MCF 10A (cell line): Measurements from ENCODE around the gene HOXA4. TPM values are rescaled to one million over a fixed set of nuclear protein-coding genes. Genes with fewer than 3 reads are reported as not detected.

ENCODE experiments used
- BruUV-seq: library from RNA; stranded (reverse); fragments of 400-500 nt; replicated peaks from 2 replicates; lab custom pipeline; 2021; lab: Mats Ljungman, UMichigan
- CTCF ChIA-PET: fragments of 300-600 bp; sonication (Branson Sonifier 250); formaldehyde crosslinking; extraction: SDS; loops from one replicate; lab custom pipeline; 2021; ENCODE audit warnings: antibody characterized with exemption, inconsistent platforms; lab: Yijun Ruan, JAX
- POLR2A ChIA-PET: fragments of 300-600, 350-650 bp; sonication (Branson Sonifier 250); formaldehyde crosslinking; extraction: SDS; loops from one replicate; lab custom pipeline; 2020; ENCODE audit warnings: antibody characterized with exemption, inconsistent platforms; lab: Yijun Ruan, JAX
- DNase-seq: peaks from one replicate; pipeline ENCODE4 v3.0.0-alpha.2; 2018; ENCODE audit not compliant: unreplicated experiment
- H3K27ac Mint-ChIP-seq: one replicate; pipeline ENCODE4 v1.8.0; 2022; ENCODE audit warnings: mild to moderate bottlenecking, low read depth, mixed read lengths; ENCODE audit not compliant: unreplicated experiment
- H3K27me3 Mint-ChIP-seq: one replicate; pipeline ENCODE4 v1.8.0; 2022; ENCODE audit warnings: mixed read lengths; ENCODE audit not compliant: insufficient read depth, unreplicated experiment
- H3K36me3 Mint-ChIP-seq: one replicate; pipeline ENCODE4 v1.8.0; 2022; ENCODE audit warnings: mild to moderate bottlenecking, moderate library complexity, mixed read lengths; ENCODE audit not compliant: insufficient read depth, unreplicated experiment
- H3K4me1 Mint-ChIP-seq: one replicate; pipeline ENCODE4 v1.8.0; 2022; ENCODE audit warnings: mixed read lengths; ENCODE audit not compliant: insufficient read depth, unreplicated experiment
- H3K4me3 Mint-ChIP-seq: one replicate; pipeline ENCODE4 v1.8.0; 2022; ENCODE audit warnings: mild to moderate bottlenecking, moderate library complexity, mixed read lengths; ENCODE audit not compliant: unreplicated experiment
- H3K9me3 Mint-ChIP-seq: one replicate; pipeline ENCODE4 v1.8.0; 2022; ENCODE audit warnings: mixed read lengths; ENCODE audit not compliant: unreplicated experiment
- intact Hi-C: fragments of 100-400 bp; cut with micrococcal nuclease; formaldehyde crosslinking; loops from 2 replicates; pipeline ENCODE4 v1.14.1; 2022
- total RNA-seq: library from RNA; stranded (reverse); gene quantifications from 2 replicates; pipeline ENCODE4 v1.2.3, GENCODE V29; 2022
- TF ChIP-seq, protein P1 (sequence below): fragments of 200-600 bp; IDR thresholded peaks from one replicate; pipeline ENCODE4 v1.8.0; 2022; ENCODE audit warnings: antibody characterized with exemption, mild to moderate bottlenecking; ENCODE audit not compliant: unreplicated experiment

HOXA4 gene
- total RNA-seq, 1 experiment from 2014 or later: 2.6 TPM

DNA sequence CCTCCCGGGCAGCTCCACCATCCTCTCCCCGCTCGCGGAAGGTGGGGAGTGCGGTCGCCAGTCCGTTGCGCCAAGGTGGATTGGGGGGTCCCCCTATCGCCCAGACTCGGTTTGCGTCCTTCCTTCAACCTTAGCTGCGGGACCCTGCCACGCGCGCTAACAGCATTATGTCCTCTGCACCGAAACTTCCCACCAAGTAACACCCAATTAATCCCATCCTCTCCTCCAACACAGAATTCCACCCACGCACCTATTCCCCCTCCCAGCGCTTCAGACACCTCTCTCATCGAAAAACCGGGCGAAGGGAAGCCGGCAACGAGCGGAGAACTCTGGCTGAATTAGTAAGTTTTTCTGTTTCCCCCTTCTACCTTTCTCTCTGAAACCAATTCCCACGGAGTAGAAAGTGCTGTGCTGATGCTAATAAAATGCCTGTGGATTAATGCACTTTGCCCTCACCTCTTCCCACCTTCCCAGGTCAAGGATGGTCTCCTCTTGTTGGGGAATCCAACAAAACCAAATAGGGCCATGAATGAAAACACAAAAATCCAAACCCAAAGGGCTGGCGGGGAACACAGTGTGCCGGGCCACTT, 20.9 kb upstream of the HOXA4 start:
- ChIA-PET POLR2A (interaction anchor here (1.0 to 5.2 kb wide), 7 partner anchors 11 to 1207 kb away, joined by 3 to 65 read pairs (median 5); partner anchors contain the start of gene HOXA9), CTCF (interaction anchor here (0.6 to 5.8 kb wide), 11 partner anchors 8 to 795 kb away, joined by 3 to 57 read pairs (median 6); no protein-coding TSS in a partner anchor)
- Mint-ChIP-seq H3K27me3 (no peaks in the 10 kb centered on the region), H3K9me3 (no peaks in the 10 kb centered on the region), H3K4me3 (no peak overlapping the region), H3K36me3 (no peaks in the 10 kb centered on the region), H3K27ac (no peak overlapping the region), H3K4me1 (peaks cover 16% of the 10 kb centered on the region)
- TF ChIP-seq, protein P1, sequence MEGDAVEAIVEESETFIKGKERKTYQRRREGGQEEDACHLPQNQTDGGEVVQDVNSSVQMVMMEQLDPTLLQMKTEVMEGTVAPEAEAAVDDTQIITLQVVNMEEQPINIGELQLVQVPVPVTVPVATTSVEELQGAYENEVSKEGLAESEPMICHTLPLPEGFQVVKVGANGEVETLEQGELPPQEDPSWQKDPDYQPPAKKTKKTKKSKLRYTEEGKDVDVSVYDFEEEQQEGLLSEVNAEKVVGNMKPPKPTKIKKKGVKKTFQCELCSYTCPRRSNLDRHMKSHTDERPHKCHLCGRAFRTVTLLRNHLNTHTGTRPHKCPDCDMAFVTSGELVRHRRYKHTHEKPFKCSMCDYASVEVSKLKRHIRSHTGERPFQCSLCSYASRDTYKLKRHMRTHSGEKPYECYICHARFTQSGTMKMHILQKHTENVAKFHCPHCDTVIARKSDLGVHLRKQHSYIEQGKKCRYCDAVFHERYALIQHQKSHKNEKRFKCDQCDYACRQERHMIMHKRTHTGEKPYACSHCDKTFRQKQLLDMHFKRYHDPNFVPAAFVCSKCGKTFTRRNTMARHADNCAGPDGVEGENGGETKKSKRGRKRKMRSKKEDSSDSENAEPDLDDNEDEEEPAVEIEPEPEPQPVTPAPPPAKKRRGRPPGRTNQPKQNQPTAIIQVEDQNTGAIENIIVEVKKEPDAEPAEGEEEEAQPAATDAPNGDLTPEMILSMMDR: no peak
- DNase-seq: no peak
- intact Hi-C loops: no loop called here
- no TSS peak for BruUV-seq

DNA sequence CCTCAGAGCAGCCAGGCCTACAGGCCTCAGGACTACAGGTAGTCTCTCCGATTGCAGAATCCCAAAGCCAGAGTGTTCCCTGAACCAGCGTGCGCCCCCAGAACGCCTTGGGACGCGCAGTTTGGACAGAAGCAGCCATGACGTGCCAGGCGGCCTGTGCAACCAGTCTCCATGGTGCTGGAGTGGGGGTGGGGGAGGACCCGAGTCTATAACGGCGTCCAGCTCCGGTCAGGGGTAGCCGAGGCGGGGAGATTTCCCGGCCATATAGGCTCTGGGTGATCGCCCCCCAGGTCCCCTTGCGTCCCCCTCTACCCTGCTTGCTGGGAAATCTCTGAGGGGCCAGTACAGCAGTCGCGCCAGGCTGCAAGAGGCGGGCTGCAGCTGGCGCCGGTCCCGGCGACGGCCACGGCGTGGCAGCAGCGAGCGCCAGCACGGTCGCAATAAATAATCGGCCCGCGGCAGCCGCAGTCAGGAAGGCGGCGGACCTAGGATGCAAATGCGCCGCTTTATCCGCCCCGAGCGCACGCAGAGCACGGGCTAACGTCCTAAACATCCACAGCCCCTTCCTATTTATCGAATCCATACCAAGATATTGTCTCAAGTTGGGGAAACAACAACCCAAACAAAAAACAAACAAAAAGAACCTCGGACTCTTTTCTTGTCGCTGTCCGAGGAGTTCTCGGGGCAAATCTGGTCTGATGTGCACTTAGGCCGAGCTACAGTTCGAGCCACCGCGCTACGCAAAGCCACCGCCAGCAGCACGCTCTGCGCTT, 20.2 kb upstream of the HOXA4 start:
- ChIA-PET CTCF (interaction anchor here (0.6 to 5.8 kb wide), 20 partner anchors 8 to 1258 kb away, joined by 3 to 57 read pairs (median 6); no protein-coding TSS in a partner anchor), POLR2A (interaction anchor here (0.6 to 5.2 kb wide), 18 partner anchors 10 to 1206 kb away, joined by 3 to 65 read pairs (median 4); partner anchors contain the start of genes CBX3, HNRNPA2B1, HOXA4 and HOXA9)
- no peaks in the 10 kb centered on the region for H3K9me3 Mint-ChIP-seq
- peak; percentile 72 for DNase-seq
- no peaks in the 10 kb centered on the region for H3K27me3 Mint-ChIP-seq
- H3K4me3 Mint-ChIP-seq: peak overlapping the region; percentile 79
- no TSS peak for BruUV-seq
- peaks cover 15% of the 10 kb centered on the region for H3K4me1 Mint-ChIP-seq
- no peaks in the 10 kb centered on the region for H3K36me3 Mint-ChIP-seq
- TF ChIP-seq, protein P1: peak; percentile 89
- no peak overlapping the region for H3K27ac Mint-ChIP-seq
- intact Hi-C loops: loop anchor here (1.0 kb wide), 1 partner anchor 11 kb away; no protein-coding TSS in a partner anchor

DNA sequence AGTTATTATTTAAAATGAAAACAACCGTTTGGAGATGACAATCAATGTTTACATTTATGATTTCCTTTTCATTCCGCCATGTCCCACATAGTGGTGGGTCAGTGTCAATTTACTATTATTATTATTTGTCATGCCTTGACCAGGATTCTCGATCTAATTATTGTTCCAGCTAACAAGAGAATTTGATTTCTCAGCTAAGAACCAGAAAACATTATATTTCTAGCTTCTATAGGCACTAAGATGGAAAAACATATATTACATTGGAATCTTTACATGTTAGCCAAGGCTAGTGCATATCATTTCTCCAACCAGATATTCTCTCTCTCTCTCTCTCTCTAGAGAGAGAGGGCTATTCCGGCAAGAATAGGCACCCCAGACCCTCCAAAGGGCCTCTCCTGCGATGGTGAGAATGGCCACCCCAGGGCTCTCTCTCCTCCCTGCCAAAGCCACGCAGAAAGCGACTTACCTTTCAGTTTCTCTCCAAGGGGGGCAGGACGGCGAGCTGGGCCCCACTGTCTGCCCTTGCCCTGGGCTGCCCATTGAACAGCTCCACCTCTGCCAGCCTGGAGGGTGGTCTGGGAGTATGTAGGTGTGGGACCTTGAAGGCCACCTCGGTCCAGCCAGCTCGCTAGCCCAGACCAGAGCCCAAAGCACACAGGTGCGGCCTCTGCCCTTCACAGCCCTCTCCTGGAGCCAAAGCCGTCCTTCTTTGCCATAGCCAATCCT, 19.4 kb upstream of the HOXA4 start:
- TF ChIP-seq, protein P1: no peak
- H3K9me3 Mint-ChIP-seq: no peaks in the 10 kb centered on the region
- no peak for DNase-seq
- H3K4me1 Mint-ChIP-seq: peaks cover 10% of the 10 kb centered on the region
- CTCF ChIA-PET: interaction anchor here (0.6 to 5.8 kb wide), 24 partner anchors 9 to 1257 kb away, joined by 3 to 57 read pairs (median 4); no protein-coding TSS in a partner anchor
- no peaks in the 10 kb centered on the region for H3K36me3 Mint-ChIP-seq
- no peaks in the 10 kb centered on the region for H3K27me3 Mint-ChIP-seq
- POLR2A ChIA-PET: interaction anchor here (0.6 to 5.2 kb wide), 22 partner anchors 9 to 1205 kb away, joined by 3 to 65 read pairs (median 6); partner anchors contain the start of genes CBX3, HNRNPA2B1 and HOXA4
- peak overlapping the region; percentile 79 for H3K4me3 Mint-ChIP-seq
- H3K27ac Mint-ChIP-seq: peak overlapping the region; percentile 91
- intact Hi-C loops: loop anchor here (1.0 kb wide), 1 partner anchor 11 kb away; no protein-coding TSS in a partner anchor
- BruUV-seq: no TSS peak
